Measurements from ENCODE around the gene SCART1.

Gene SCART1

DNA sequence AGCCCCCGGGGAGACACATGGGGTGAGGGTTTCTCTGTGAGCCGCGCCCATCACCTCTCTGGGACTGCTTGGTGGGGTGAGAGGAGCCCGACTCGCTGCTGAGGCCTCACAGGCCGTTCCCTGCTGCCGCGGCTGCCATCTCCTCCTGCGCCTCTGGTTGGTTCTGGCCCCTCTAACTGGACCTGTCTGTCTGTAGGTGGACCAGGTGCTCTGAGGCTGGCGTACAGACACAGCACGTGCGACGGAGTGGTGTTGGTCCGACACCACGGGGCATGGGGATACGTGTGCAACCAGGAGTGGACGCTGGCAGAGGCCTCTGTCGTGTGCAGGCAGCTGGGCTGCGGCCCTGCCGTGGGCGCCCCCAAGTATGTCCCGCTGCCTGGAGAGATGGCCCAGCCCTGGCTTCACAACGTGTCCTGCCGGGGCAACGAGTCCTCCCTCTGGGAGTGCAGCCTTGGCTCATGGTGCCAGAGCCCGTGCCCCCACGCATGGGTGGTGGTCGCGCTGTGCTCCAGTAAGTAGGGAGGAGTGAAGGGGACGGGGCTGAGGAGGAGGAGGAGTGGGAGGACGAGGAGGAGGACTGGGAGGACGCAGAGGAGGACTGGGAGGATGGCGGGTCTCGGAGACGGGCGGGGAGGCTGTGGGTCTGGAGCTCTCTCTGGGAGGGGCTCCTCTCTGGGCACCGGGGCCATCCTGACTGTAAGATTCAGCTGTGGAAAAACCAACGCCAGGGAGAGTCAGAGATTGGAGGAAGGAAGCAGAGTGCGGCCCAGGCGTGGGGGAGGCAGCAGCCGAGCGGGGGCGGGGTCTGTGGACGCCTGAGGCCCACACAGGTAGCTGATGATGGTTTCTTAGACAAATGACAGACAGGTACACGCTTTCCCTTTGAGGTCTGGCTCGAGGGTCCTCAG, 2.6 kb downstream of the SCART1 start:
- no peak for DNase-seq (ENCODE audit: low spot score)
- TF ChIP-seq, protein P1, sequence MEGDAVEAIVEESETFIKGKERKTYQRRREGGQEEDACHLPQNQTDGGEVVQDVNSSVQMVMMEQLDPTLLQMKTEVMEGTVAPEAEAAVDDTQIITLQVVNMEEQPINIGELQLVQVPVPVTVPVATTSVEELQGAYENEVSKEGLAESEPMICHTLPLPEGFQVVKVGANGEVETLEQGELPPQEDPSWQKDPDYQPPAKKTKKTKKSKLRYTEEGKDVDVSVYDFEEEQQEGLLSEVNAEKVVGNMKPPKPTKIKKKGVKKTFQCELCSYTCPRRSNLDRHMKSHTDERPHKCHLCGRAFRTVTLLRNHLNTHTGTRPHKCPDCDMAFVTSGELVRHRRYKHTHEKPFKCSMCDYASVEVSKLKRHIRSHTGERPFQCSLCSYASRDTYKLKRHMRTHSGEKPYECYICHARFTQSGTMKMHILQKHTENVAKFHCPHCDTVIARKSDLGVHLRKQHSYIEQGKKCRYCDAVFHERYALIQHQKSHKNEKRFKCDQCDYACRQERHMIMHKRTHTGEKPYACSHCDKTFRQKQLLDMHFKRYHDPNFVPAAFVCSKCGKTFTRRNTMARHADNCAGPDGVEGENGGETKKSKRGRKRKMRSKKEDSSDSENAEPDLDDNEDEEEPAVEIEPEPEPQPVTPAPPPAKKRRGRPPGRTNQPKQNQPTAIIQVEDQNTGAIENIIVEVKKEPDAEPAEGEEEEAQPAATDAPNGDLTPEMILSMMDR (IDR thresholded peaks at IDR 0.05; ENCODE audit: extremely low read depth, missing control alignments) = no peak

GRCh38 chr10:133457100-133457841, 3.5 kb downstream of the SCART1 start:
- no peak for DNase-seq (ENCODE audit: low spot score)

GRCh38 chr10:133458021-133458709, 4.4 kb downstream of the SCART1 start:
- DNase-seq (ENCODE audit: low spot score) = no peak
- TF ChIP-seq, protein P1 (IDR thresholded peaks at IDR 0.05; ENCODE audit: extremely low read depth, missing control alignments) = no peak

More at GRCh38 chr10:133457100-133457841, 3.5 kb downstream of the SCART1 start:
- TF ChIP-seq, protein P1 (IDR thresholded peaks at IDR 0.05; ENCODE audit: extremely low read depth, missing control alignments) = no peak

- TF ChIP-seq, protein P1 (IDR thresholded peaks at IDR 0.05; ENCODE audit: extremely low read depth, missing control alignments) = no peak
- no peak for DNase-seq (ENCODE audit: low spot score)
Observed at GRCh38 chr10:133458710-133459453, 5.1 kb downstream of the SCART1 start.

DNA sequence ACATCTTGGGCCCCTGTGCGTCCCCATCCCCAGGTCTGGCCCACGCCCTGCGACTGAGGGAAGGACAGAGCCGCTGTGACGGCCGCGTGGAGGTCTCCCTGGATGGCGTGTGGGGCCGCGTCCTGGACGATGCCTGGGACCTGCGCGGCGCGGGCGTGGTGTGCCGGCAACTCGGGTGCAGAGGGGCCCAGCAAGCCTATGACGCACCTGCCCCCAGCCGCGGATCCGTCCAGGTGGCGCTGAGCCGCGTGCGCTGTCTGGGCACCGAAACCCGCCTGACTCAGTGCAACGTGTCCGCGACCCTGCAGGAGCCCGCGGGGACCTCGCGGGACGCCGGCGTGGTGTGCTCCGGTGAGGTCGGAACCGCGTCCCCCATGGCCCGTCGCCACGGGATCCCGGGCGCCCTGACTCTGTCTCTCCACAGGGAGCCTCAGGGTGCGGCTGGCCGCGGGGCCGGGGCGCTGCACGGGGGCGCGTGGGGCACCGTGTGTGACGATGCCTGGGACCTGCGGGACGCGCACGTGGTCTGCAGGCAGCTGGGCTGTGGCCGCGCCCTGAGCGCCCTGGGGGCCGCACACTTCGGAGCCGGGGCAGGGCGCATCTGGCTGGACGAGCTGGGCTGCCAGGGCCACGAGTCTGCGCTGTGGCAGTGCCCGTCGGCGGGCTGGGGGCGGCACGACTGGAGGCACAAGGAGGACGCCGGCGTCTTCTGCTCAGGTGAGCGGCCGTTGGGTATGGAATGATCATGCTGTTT, 5.9 kb downstream of the SCART1 start:
- no peak for DNase-seq (ENCODE audit: low spot score)
- TF ChIP-seq, protein P1 (IDR thresholded peaks at IDR 0.05; ENCODE audit: extremely low read depth, missing control alignments) = no peak

DNA sequence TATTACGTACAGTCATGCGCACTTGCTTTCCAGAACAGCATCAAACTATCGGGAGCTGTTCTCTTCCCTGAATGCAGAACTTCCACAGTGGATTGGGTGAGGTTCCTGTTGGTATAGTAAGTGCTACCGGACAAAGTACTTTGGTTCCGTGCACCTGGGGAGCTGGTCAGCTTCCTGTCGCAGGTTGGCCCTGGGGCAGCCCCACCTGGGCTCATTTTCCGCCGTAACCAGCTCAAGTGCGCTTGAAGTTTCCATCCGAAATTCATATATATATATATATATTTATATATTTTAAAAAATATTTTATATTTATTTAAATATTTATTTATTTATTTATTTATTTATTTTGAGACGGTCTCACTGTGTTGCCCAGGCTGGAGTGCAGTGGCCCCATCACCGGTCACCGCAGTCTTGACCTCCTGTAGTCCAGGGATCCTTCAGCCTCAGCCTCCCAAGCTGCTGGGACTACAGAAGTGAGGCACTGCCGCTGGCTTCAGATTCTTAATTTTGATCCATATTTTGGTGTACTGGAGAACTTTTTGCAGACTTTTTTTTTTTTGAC, 6.5 kb downstream of the SCART1 start:
- TF ChIP-seq, protein P1 (IDR thresholded peaks at IDR 0.05; ENCODE audit: extremely low read depth, missing control alignments) = no peak
- no peak for DNase-seq (ENCODE audit: low spot score)
